ENCODE results near the gene MYT1.
"Not testable (repeated sequence)": the region's sequence is repeated elsewhere in the genome, so short reads cannot be mapped to it uniquely, and the experiment has no call there.

The MYT1 gene

GRCh38 chr20:64233725-64234124 lies 69.5 kb downstream of the MYT1 start:
- H3K4me1 ChIP-seq = no peaks in the 10 kb centered on the region
- no peak overlapping the region for H3K4me3 ChIP-seq
- H3K27me3 ChIP-seq = peaks cover 0 to 16% of the 10 kb centered on the region in 2 donors
- DNase-seq = no peak
- no peaks in the 10 kb centered on the region for H3K36me3 ChIP-seq
- intact Hi-C loops (cut with DNase I; ENCODE audit: low total_unique reads) = no loop called here
- TF ChIP-seq CTCF (IDR thresholded peaks at IDR 0.05) = no peak
- no peak overlapping the region for H3K27ac ChIP-seq
- H3K9me3 ChIP-seq = no peaks in the 10 kb centered on the region

- peaks cover 0 to 16% of the 10 kb centered on the region in 2 donors for H3K27me3 ChIP-seq
- no peak overlapping the region for H3K27ac ChIP-seq
- TF ChIP-seq CTCF (IDR thresholded peaks at IDR 0.05) = no peak
- no peaks in the 10 kb centered on the region for H3K4me1 ChIP-seq
- no peak for DNase-seq
- H3K4me3 ChIP-seq = no peak overlapping the region
- no peaks in the 10 kb centered on the region for H3K36me3 ChIP-seq
- no peaks in the 10 kb centered on the region for H3K9me3 ChIP-seq
- intact Hi-C loops (cut with DNase I; ENCODE audit: low total_unique reads) = no loop called here
Measured at GRCh38 chr20:64234291-64234791, 70.1 kb downstream of the MYT1 start.

DNA sequence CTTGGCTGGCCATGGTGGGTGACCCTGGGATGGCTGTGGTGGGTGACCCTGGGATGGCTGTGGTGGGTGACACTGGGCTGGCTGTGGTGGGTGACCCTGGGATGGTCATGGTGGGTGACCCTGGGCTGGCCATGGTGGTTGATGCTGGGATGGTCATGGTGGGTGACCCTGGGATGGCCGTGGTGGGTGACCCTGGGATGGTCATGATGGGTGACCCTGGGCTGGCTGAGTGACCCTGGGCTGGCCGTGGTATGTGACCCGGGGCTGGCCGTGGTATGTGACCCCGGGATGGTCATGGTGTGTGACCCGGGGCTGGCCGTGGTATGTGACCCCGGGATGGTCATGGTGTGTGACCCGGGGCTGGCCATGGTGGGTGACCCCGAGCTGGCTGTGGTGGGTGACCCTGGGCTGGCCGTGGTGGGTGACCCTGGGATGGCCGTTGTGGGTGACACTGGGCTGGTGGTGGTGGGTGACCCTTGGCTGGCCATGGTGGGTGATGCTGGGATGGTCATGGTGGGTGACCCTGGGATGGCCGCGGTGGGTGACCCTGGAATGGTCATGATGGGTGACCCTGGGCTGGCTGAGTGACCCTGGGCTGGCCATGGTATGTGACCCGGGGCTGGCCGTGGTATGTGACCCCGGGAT lies 70.8 kb downstream of the MYT1 start:
- H3K4me3 ChIP-seq; H3K36me3 ChIP-seq; H3K9me3 ChIP-seq; intact Hi-C loops (cut with DNase I; ENCODE audit: low total_unique reads); DNase-seq; H3K4me1 ChIP-seq; H3K27ac ChIP-seq: not testable (repeated sequence)
- H3K27me3 ChIP-seq = peaks cover 0 to 15% of the 10 kb centered on the region in 2 donors

- H3K36me3 ChIP-seq = no peaks in the 10 kb centered on the region
- H3K9me3 ChIP-seq = no peaks in the 10 kb centered on the region
- H3K27me3 ChIP-seq = peaks cover 0 to 5% of the 10 kb centered on the region in 2 donors
- H3K4me1 ChIP-seq = no peaks in the 10 kb centered on the region
- intact Hi-C loops (cut with DNase I; ENCODE audit: low total_unique reads) = no loop called here
- no peak for TF ChIP-seq CTCF (IDR thresholded peaks at IDR 0.05)
- no peak for DNase-seq
- H3K4me3 ChIP-seq = no peak overlapping the region
- no peak overlapping the region for H3K27ac ChIP-seq
Measured at GRCh38 chr20:64236137-64237088, 72.2 kb downstream of the MYT1 start.

- H3K27ac ChIP-seq = no peak overlapping the region
- no peak overlapping the region for H3K4me3 ChIP-seq
- H3K9me3 ChIP-seq = no peaks in the 10 kb centered on the region
- no peak for TF ChIP-seq CTCF (IDR thresholded peaks at IDR 0.05)
- H3K4me1 ChIP-seq = no peaks in the 10 kb centered on the region
- intact Hi-C loops (cut with DNase I; ENCODE audit: low total_unique reads) = no loop called here
- peaks cover 0 to 4% of the 10 kb centered on the region in 2 donors for H3K27me3 ChIP-seq
- no peaks in the 10 kb centered on the region for H3K36me3 ChIP-seq
- DNase-seq = no peak
Measured at GRCh38 chr20:64237316-64237715, 73.1 kb downstream of the MYT1 start.

All from tibial artery (tissue), 4 donors.